Measurements from ENCODE around the gene BMP4.

Gene BMP4

GRCh38 chr14:53963320-53964227 is 6.9 kb upstream of the BMP4 start:
- DNase-seq: no peak

DNA sequence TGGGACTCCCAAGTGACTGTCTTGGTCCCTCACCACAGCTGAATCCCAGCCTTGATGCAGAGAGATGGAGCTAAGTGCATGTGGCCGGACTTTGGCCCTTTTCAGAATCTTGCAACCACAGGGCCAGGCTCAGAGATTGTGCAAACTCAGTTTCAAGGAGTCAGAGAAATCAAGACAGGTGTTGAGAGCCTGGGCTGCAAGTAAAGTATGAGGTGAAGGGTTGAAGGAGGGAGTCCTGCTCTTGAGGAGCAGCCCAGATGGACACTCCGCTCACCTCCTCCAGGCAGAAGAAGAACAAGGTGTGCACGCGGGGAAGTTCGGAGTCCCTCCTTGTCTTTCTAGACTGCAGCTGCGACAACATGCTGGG is 6.3 kb upstream of the BMP4 start:
- no peak for DNase-seq

GRCh38 chr14:53958628-53959027 is 2.0 kb upstream of the BMP4 start:
- DNase-seq: no peak

DNA sequence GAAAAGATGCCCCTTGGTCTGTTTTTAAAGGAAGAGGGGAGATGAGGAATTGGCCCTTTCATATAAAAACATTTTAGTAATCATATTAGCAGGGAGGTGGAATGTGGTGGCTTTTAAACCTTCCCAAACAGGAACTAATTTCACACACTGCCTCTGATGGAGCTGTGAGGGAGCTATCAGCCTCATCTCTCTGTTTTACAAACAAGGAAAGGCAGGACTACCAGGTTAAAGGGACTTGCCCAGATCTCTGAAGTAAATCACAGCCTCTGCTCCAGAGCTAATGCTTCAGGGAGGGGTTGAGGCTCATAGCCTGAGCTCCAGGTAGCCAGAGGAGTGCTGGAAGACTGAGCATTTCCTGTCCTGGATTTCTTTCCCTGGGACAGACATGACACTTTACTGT is 1.1 kb upstream of the BMP4 start:
- no peak for DNase-seq

- DNase-seq: peak; percentile 44
Measured at GRCh38 chr14:53955671-53956426, 776 bp downstream of the BMP4 start.

DNA sequence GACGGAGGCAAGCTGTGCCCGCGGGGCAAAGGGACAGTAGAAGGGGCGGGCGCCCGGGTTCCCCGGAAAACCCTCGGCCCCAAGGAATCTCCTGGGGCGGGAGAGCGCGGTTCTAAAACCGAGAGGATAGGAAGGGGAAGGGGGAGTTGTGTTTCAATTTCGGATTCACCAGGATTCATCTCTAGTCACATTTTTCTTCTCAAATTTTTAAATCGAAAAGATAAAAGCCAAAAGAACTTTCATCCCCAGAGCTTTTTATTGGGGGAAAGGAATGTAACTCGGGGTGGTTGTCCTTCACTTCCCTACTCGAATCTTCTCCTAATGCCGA is 1.4 kb downstream of the BMP4 start:
- DNase-seq: no peak

DNA sequence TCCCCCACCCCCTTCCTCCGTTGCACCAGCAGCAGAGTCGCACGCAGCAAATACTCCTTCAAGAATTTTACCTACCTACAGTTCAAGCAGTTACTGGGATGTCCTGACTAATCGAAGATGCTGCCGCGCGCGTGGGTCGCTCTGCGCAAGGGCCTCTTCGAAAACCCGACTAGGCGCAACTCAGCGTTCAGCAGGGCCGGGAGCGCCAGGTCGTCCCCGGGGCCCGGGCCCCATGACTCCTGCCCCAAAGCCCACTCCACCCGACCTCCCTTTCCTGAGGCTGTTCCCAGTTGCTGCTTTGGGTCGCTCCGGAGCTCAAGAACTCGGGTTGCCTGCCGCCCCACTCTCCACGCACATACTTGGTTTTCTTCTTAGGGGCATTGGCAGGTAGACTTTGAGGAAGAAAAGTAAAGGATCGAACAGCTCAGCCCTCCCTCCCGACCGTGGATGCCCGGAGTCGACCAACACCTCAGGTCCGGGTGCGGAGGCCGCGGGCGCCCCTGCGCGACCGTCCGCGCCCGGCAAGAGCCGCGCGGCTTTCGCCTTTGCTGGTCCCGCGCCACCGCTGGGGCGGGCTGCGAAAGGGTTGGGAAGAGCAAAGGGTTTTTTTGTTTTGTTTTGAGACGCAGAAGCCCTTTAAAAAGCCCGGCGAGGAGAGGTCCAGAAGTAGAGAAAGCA is 1.9 kb downstream of the BMP4 start:
- peak; percentile 6 for DNase-seq

- peak; percentile 35 for DNase-seq
Measured at GRCh38 chr14:53953828-53954550, 2.6 kb downstream of the BMP4 start.

- peak; percentile 77 for DNase-seq
Measured at GRCh38 chr14:53953002-53953827, 3.4 kb downstream of the BMP4 start.

DNA sequence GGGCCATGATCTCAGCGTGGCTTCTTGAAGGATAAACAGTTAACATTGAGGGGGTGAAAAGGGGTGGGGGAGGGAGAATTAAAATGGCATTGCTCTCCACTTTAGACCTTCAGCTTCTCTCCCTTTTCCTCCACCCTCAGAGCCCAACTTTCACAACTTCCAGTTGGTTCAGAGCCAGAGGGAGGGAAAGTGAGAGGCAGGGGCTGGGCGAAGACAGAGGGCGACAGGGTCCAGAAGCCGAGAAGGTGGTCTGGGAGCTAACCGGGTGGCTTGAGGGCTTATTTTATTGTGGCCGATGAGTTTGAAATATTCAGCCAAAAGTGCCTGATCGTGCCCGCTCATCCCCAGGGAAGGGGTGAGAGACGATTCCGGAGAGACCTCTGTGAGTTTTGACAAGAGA is 4.1 kb downstream of the BMP4 start:
- no peak for DNase-seq

GRCh38 chr14:53951627-53952303 is 4.9 kb downstream of the BMP4 start:
- DNase-seq: peak; percentile 26

GRCh38 chr14:53951243-53951626 is 5.4 kb downstream of the BMP4 start:
- no peak for DNase-seq

DNA sequence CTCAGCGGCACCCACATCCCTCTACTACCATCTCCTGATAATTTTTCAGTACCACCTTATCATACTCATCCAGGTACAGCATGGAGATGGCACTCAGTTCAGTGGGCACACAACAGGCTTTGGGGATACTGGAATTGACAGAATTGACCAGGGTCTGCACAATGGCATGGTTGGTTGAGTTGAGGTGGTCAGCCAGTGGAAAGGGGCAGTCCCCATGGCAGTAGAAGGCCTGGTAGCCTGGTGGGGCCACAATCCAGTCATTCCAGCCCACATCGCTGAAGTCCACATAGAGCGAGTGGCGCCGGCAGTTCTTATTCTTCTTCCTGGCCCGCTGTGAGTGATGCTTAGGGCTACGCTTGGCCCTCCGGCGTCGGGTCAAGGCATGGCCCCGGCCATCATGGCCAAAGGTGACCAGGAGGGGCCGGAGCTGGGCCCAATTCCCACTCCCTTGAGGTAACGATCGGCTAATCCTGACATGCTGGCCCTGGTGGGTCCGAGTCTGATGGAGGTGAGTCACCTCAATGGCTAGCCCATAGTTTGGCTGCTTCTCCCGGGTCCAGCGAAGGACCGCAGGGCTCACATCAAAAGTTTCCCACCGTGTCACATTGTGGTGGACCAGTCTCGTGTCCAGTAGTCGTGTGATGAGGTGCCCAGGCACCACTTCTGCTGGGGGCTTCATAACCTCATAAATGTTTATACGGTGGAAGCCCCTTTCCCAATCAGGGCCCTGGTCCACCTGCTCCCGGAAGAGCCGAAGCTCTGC is 6.4 kb downstream of the BMP4 start:
- DNase-seq: no peak

- DNase-seq: no peak
Measured at GRCh38 chr14:53949201-53949600, 7.4 kb downstream of the BMP4 start.

- no peak for DNase-seq
Measured at GRCh38 chr14:53948205-53948884, 8.3 kb downstream of the BMP4 start.

GRCh38 chr14:53947452-53948204 is 9.0 kb downstream of the BMP4 start:
- no peak for DNase-seq

DNA sequence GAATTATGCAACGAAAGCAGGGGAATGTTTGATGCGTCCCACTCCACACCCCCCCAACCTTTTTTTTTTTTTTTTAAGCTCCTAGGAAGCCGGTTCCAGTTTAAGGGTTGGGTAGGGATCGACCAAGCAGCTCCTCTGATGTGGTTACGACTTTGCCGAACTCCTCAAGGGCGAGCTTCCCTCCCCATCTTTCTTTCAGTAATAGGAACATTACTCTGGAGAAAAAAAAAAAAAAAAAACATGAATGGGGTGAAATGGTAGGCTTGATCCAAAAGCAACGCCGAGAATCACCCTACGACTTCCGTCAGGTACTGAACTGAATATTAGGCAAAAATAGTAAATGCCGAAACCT is 9.6 kb downstream of the BMP4 start:
- DNase-seq: no peak

DNA sequence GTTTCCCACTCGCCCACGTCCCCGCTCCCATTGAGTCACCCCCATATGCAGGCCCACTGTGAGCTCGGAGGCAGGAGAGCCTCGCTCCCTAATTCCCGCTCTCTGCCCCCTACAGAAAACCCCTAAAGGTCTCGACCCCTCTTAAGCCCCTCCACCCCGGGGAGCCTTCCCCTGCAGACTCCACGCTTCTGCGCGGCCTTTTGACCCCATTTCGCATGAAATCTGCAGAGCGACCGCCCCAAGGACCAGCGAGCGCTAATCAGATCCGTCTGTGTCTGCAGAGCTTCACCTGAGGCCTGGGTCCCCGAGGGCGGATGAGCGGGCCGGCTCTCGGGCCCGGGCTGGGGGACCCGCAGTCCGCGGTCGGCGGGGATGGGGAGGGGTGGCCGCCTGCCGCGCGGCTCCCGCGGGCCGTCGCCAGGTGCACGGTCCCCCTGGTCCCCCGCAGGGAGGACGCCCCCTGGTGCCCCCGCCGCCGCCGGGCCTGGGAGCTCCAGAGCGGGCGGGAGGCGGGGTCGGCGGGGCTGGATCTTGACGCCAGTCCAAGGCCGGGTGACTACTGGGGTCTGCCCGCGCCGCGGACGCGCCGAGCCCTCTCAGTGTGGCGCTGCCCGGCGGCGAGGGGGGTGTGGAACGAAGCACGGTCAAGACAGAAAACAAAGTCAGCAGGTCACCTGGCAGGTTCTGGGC is 10.1 kb downstream of the BMP4 start:
- no peak for DNase-seq

- DNase-seq: no peak
Measured at GRCh38 chr14:53946071-53946403, 10.6 kb downstream of the BMP4 start.

All from NCI-H1105 treated with DMSO at 0.1 percent for 48 hours (cell line).